ENCODE data around the gene LGR6.
A peak's percentile ranks its signal among the peaks of the same experiment; 100 is the strongest.

LGR6 gene

DNA sequence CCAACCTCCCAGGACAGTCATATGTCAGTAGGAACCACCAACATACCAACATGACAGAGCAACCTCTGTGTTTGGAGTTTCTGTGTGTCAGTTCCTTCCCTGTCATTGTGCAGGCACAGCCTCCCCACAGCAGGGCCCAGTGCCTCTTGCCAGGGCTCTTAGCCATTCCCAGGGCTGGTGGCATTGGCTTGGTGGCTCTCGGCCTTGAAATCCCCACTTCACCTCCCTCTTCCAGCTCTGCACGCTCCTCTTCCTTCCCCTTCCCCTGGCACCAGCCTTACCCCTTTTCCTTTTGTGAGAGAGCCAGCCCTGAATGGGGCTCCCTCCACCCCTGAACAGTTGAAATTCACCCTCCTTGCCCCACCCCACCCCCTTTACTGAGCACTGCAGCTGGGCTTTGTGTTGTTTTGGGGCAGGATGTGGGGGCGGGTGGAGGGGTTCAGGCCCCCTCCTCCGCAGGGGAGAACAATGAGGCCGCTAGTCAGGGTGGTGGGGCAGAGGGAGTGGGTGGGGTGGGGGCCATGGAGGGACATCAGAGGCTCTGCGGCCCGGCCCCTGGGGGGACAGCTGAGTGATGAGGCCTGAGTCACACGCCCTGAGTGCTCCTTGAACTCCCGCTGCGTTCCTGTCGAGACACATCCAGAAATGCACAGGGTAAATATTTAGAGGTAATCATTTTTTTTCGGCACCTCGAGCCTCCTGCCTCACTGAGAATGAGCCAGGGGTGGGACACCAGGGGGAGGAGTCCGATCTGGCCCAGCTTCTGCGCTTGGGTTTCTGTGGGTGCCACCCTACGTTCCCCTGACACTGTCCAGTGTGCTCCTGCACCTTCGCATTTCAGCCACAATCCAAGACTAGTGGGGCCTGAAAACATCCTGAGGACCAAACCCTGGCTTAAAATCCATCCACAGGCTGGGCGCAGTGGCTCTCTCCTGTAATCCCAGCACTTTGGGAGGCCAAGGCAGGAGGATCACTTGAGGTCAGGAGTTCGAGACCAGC lies 28.6 kb downstream of the LGR6 start (continued):
- TF ChIP-seq, protein P1, sequence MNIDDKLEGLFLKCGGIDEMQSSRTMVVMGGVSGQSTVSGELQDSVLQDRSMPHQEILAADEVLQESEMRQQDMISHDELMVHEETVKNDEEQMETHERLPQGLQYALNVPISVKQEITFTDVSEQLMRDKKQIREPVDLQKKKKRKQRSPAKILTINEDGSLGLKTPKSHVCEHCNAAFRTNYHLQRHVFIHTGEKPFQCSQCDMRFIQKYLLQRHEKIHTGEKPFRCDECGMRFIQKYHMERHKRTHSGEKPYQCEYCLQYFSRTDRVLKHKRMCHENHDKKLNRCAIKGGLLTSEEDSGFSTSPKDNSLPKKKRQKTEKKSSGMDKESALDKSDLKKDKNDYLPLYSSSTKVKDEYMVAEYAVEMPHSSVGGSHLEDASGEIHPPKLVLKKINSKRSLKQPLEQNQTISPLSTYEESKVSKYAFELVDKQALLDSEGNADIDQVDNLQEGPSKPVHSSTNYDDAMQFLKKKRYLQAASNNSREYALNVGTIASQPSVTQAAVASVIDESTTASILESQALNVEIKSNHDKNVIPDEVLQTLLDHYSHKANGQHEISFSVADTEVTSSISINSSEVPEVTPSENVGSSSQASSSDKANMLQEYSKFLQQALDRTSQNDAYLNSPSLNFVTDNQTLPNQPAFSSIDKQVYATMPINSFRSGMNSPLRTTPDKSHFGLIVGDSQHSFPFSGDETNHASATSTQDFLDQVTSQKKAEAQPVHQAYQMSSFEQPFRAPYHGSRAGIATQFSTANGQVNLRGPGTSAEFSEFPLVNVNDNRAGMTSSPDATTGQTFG (tag by site-specific recombination; IDR thresholded peaks at IDR 0.05; ENCODE audit: borderline replicate concordance), result no peak
- TF ChIP-seq, protein P2, sequence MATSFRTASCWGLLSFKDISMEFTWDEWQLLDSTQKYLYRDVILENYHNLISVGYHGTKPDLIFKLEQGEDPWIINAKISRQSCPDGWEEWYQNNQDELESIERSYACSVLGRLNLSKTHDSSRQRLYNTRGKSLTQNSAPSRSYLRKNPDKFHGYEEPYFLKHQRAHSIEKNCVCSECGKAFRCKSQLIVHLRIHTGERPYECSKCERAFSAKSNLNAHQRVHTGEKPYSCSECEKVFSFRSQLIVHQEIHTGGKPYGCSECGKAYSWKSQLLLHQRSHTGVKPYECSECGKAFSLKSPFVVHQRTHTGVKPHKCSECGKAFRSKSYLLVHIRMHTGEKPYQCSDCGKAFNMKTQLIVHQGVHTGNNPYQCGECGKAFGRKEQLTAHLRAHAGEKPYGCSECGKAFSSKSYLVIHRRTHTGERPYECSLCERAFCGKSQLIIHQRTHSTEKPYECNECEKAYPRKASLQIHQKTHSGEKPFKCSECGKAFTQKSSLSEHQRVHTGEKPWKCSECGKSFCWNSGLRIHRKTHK (tag by site-specific recombination; IDR thresholded peaks at IDR 0.05), result no peak
- no peak for TF ChIP-seq MYNN (tag by site-specific recombination; IDR thresholded peaks at IDR 0.05; ENCODE audit: borderline replicate concordance)
- TF ChIP-seq, protein P3, sequence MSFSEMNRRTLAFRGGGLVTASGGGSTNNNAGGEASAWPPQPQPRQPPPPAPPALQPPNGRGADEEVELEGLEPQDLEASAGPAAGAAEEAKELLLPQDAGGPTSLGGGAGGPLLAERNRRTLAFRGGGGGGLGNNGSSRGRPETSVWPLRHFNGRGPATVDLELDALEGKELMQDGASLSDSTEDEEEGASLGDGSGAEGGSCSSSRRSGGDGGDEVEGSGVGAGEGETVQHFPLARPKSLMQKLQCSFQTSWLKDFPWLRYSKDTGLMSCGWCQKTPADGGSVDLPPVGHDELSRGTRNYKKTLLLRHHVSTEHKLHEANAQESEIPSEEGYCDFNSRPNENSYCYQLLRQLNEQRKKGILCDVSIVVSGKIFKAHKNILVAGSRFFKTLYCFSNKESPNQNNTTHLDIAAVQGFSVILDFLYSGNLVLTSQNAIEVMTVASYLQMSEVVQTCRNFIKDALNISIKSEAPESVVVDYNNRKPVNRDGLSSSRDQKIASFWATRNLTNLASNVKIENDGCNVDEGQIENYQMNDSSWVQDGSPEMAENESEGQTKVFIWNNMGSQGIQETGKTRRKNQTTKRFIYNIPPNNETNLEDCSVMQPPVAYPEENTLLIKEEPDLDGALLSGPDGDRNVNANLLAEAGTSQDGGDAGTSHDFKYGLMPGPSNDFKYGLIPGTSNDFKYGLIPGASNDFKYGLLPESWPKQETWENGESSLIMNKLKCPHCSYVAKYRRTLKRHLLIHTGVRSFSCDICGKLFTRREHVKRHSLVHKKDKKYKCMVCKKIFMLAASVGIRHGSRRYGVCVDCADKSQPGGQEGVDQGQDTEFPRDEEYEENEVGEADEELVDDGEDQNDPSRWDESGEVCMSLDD (tag by site-specific recombination; IDR thresholded peaks at IDR 0.05), result no peak
- peak; percentile 76 for TF ChIP-seq EGR2 (tag by site-specific recombination; IDR thresholded peaks at IDR 0.05; ENCODE audit: low read depth)
- TF ChIP-seq ZBTB48 (tag by site-specific recombination; IDR thresholded peaks at IDR 0.05), result peak; percentile 53; the same call in 1 of the 2 replicates
- TF ChIP-seq ZNF221 (tag by site-specific recombination; IDR thresholded peaks at IDR 0.05; ENCODE audit: borderline replicate concordance), result no peak
- TF ChIP-seq KLF9 (tag by site-specific recombination; IDR thresholded peaks at IDR 0.05; ENCODE audit: low read depth), result peak; percentile 36; the same call in 1 of the 2 replicates
- TF ChIP-seq SP7 (tag by site-specific recombination; IDR thresholded peaks at IDR 0.05), result peak; percentile 77
- TF ChIP-seq ZNF555 (tag by site-specific recombination; conservative IDR thresholded peaks at IDR 0.05), result no peak
- no peak for TF ChIP-seq TRIM28 (IDR thresholded peaks at IDR 0.05; ENCODE audit: borderline replicate concordance, low read length)
- TF ChIP-seq ZNF157 (tag by site-specific recombination; IDR thresholded peaks at IDR 0.05), result no peak
- TF ChIP-seq, protein P4, sequence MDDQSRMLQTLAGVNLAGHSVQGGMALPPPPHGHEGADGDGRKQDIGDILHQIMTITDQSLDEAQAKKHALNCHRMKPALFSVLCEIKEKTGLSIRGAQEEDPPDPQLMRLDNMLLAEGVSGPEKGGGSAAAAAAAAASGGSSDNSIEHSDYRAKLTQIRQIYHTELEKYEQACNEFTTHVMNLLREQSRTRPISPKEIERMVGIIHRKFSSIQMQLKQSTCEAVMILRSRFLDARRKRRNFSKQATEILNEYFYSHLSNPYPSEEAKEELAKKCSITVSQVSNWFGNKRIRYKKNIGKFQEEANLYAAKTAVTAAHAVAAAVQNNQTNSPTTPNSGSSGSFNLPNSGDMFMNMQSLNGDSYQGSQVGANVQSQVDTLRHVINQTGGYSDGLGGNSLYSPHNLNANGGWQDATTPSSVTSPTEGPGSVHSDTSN (CRISPR knock-in tag; IDR thresholded peaks at IDR 0.05), result no peak
- no peak for TF ChIP-seq ZNF791 (tag by site-specific recombination; IDR thresholded peaks at IDR 0.05)
- TF ChIP-seq, protein P5, sequence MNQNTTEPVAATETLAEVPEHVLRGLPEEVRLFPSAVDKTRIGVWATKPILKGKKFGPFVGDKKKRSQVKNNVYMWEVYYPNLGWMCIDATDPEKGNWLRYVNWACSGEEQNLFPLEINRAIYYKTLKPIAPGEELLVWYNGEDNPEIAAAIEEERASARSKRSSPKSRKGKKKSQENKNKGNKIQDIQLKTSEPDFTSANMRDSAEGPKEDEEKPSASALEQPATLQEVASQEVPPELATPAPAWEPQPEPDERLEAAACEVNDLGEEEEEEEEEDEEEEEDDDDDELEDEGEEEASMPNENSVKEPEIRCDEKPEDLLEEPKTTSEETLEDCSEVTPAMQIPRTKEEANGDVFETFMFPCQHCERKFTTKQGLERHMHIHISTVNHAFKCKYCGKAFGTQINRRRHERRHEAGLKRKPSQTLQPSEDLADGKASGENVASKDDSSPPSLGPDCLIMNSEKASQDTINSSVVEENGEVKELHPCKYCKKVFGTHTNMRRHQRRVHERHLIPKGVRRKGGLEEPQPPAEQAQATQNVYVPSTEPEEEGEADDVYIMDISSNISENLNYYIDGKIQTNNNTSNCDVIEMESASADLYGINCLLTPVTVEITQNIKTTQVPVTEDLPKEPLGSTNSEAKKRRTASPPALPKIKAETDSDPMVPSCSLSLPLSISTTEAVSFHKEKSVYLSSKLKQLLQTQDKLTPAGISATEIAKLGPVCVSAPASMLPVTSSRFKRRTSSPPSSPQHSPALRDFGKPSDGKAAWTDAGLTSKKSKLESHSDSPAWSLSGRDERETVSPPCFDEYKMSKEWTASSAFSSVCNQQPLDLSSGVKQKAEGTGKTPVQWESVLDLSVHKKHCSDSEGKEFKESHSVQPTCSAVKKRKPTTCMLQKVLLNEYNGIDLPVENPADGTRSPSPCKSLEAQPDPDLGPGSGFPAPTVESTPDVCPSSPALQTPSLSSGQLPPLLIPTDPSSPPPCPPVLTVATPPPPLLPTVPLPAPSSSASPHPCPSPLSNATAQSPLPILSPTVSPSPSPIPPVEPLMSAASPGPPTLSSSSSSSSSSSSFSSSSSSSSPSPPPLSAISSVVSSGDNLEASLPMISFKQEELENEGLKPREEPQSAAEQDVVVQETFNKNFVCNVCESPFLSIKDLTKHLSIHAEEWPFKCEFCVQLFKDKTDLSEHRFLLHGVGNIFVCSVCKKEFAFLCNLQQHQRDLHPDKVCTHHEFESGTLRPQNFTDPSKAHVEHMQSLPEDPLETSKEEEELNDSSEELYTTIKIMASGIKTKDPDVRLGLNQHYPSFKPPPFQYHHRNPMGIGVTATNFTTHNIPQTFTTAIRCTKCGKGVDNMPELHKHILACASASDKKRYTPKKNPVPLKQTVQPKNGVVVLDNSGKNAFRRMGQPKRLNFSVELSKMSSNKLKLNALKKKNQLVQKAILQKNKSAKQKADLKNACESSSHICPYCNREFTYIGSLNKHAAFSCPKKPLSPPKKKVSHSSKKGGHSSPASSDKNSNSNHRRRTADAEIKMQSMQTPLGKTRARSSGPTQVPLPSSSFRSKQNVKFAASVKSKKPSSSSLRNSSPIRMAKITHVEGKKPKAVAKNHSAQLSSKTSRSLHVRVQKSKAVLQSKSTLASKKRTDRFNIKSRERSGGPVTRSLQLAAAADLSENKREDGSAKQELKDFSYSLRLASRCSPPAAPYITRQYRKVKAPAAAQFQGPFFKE (tag by site-specific recombination; IDR thresholded peaks at IDR 0.05; ENCODE audit: borderline replicate concordance), result no peak
- no peak for TF ChIP-seq ZFP3 (tag by site-specific recombination; IDR thresholded peaks at IDR 0.05; ENCODE audit: low read depth)
- TF ChIP-seq, protein P6, sequence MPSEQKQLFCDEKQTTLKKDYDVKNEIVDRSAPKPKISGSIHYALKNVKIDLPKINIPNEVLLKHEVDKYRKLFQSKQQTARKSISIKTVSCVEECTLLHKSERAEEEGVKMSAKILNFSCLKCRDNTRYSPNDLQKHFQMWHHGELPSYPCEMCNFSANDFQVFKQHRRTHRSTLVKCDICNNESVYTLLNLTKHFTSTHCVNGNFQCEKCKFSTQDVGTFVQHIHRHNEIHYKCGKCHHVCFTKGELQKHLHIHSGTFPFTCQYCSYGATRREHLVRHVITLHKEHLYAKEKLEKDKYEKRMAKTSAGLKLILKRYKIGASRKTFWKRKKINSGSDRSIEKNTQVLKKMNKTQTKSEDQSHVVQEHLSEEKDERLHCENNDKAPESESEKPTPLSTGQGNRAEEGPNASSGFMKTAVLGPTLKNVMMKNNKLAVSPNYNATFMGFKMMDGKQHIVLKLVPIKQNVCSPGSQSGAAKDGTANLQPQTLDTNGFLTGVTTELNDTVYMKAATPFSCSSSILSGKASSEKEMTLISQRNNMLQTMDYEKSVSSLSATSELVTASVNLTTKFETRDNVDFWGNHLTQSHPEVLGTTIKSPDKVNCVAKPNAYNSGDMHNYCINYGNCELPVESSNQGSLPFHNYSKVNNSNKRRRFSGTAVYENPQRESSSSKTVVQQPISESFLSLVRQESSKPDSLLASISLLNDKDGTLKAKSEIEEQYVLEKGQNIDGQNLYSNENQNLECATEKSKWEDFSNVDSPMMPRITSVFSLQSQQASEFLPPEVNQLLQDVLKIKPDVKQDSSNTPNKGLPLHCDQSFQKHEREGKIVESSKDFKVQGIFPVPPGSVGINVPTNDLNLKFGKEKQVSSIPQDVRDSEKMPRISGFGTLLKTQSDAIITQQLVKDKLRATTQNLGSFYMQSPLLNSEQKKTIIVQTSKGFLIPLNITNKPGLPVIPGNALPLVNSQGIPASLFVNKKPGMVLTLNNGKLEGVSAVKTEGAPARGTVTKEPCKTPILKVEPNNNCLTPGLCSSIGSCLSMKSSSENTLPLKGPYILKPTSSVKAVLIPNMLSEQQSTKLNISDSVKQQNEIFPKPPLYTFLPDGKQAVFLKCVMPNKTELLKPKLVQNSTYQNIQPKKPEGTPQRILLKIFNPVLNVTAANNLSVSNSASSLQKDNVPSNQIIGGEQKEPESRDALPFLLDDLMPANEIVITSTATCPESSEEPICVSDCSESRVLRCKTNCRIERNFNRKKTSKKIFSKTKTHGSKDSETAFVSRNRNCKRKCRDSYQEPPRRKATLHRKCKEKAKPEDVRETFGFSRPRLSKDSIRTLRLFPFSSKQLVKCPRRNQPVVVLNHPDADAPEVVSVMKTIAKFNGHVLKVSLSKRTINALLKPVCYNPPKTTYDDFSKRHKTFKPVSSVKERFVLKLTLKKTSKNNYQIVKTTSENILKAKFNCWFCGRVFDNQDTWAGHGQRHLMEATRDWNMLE (tag by site-specific recombination; conservative IDR thresholded peaks at IDR 0.05; ENCODE audit: low read depth), result no peak
- no peak for TF ChIP-seq ZNF10 (tag by site-specific recombination; IDR thresholded peaks at IDR 0.05)
